ENCODE results near the gene PLA2G6. TPM values are rescaled to one million over a fixed set of nuclear protein-coding genes. Genes with fewer than 3 reads are reported as not detected.

The PLA2G6 gene
- total RNA-seq, 1 experiment from 2014 or later, result 36.0 TPM

DNA sequence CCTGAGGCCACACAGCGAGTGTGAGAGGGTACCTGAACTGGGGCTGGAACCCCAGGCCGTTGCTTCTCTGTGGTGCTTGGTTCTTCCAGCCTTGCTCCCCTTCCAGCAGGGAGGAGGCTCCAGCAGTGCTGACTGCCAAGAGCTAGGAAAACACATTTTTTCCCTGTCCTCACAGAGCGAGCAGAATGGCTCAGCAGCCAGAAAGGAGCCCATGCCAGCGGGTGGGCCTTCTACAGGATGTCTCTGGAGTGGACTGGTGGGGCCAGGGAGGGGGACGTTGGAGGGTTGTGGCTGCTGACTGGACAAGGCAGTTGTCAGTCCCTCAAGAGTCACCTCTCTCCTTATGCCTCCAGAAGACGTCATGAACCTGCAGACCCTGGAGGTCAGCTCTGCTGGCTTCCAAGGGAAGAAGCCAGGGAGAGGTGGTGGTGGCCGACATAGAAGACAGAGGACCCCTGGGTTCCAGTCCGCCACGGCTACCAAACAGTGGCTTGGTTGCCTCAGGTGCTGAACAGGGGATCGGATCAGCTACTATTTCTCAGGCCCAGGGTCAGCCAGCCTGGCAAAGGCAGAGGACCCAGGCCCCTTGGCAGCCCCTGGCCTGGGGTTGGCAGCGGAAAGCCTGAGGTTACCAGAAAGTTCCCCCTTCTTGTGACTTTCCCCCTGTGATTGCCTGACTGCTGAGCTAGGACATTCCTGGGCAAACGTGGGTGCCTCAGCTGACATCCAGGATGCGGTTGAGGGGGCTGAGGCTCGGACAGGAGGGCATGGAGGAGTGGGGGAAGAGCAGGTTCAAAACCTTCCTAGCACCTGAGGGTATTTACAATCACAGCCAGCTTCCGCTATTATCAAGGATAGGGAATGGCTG, 23.9 kb upstream of the PLA2G6 start (continued):
- TF ChIP-seq SP1 (IDR thresholded peaks at IDR 0.05; ENCODE audit: low read depth) (no peak), ZNF274 (IDR thresholded peaks at IDR 0.05; ENCODE audit: low read depth, low read length) (no peak), RAD21 (IDR thresholded peaks at IDR 0.05; ENCODE audit: low read depth) (no peak), EZH2phosphoT487 (IDR thresholded peaks at IDR 0.05; ENCODE audit: borderline replicate concordance) (no peak)
- TF ChIP-seq, protein P1, sequence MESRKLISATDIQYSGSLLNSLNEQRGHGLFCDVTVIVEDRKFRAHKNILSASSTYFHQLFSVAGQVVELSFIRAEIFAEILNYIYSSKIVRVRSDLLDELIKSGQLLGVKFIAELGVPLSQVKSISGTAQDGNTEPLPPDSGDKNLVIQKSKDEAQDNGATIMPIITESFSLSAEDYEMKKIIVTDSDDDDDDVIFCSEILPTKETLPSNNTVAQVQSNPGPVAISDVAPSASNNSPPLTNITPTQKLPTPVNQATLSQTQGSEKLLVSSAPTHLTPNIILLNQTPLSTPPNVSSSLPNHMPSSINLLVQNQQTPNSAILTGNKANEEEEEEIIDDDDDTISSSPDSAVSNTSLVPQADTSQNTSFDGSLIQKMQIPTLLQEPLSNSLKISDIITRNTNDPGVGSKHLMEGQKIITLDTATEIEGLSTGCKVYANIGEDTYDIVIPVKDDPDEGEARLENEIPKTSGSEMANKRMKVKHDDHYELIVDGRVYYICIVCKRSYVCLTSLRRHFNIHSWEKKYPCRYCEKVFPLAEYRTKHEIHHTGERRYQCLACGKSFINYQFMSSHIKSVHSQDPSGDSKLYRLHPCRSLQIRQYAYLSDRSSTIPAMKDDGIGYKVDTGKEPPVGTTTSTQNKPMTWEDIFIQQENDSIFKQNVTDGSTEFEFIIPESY (IDR thresholded peaks at IDR 0.05; ENCODE audit: extremely low read depth, insufficient replicate concordance, low read length), result no peak

DNA sequence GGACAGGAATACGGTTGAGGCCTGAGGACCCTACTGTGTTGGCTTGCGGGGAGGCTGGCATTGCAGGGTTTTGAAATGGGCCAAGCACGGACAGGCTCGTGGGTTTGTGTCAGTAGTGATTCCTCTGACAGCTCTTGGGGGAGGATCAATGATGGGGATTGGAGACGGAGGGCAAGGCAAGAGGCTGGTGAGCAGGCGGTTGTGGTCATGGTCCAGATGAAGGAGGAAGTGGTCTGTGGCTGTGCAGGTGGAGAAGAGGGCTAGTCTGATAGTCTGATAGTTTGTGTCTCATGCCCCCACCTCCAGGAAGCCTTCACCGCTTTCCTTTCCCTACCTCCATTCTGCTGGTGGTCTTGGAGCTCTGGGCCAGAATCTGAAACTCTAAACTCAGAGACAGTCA, 23.2 kb upstream of the PLA2G6 start:
- CTCF ChIA-PET, result no interaction called here
- ATAC-seq (no peak), DNase-seq (ENCODE audit: low read depth, low spot score) (no peak)
- Histone ChIP-seq H4K20me1 (ENCODE audit: insufficient read depth) (peaks cover 4% of the 10 kb centered on the region; the same call in 1 of the 2 replicates), H3K9me2 (ENCODE audit: insufficient read depth) (no peaks in the 10 kb centered on the region), H3K4me3 (replicated peaks in 1 of 2; ENCODE audit: low read depth in 1 of 2, low read length in 2 of 2) (no peak overlapping the region), H3K4me2 (ENCODE audit: low read length) (no peak overlapping the region), H2AFZ (ENCODE audit: low read depth, low read length, poor library complexity, severe bottlenecking) (no peak overlapping the region), H3K9ac (ENCODE audit: low read length) (no peak overlapping the region), H3K79me2 (ENCODE audit: insufficient read depth, low read length) (peaks cover 61% of the 10 kb centered on the region), H3K9me3 (ENCODE audit: control insufficient read depth in 1 of 2, insufficient read depth in 1 of 2, low read depth in 1 of 2, low read length in 2 of 2) (no peaks in the 10 kb centered on the region), H3K4me1 (ENCODE audit: control insufficient read depth in 1 of 2, insufficient read depth in 2 of 2, low read length in 2 of 2) (peaks cover 12 to 34% of the 10 kb centered on the region in 2 experiments), H3K27ac (ENCODE audit: low read depth, low read length) (no peak overlapping the region), H3K27me3 (ENCODE audit: insufficient read depth, low read length) (no peaks in the 10 kb centered on the region), H3K36me3 (ENCODE audit: control insufficient read depth in 1 of 2, insufficient read depth in 2 of 2, low read length in 2 of 2) (peaks cover 0 to 3% of the 10 kb centered on the region in 2 experiments; a peak in 1 of 4 replicates)
- POLR2A ChIA-PET, result no interaction called here
- BruUV-seq (replicated peaks), result no TSS peak
- no peak for TF ChIP-seq FOSL1 (IDR thresholded peaks at IDR 0.05; ENCODE audit: low read depth)
- TF ChIP-seq, protein P2, sequence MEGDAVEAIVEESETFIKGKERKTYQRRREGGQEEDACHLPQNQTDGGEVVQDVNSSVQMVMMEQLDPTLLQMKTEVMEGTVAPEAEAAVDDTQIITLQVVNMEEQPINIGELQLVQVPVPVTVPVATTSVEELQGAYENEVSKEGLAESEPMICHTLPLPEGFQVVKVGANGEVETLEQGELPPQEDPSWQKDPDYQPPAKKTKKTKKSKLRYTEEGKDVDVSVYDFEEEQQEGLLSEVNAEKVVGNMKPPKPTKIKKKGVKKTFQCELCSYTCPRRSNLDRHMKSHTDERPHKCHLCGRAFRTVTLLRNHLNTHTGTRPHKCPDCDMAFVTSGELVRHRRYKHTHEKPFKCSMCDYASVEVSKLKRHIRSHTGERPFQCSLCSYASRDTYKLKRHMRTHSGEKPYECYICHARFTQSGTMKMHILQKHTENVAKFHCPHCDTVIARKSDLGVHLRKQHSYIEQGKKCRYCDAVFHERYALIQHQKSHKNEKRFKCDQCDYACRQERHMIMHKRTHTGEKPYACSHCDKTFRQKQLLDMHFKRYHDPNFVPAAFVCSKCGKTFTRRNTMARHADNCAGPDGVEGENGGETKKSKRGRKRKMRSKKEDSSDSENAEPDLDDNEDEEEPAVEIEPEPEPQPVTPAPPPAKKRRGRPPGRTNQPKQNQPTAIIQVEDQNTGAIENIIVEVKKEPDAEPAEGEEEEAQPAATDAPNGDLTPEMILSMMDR (IDR thresholded peaks at IDR 0.05 in 2 of 3, conservative IDR thresholded peaks at IDR 0.05 in 1 of 3; ENCODE audit: borderline replicate concordance in 1 of 3, insufficient read depth in 1 of 3, low read depth in 2 of 3, low read length in 2 of 3), result no peak
- no peak for TF ChIP-seq RAD21 (IDR thresholded peaks at IDR 0.05; ENCODE audit: low read depth)
- intact Hi-C loops (cut with micrococcal nuclease), result no loop called here
- RAD21 ChIA-PET (ENCODE audit: low non-redundant PET in 1 of 2, low total read pairs in 2 of 2, uncharacterized antibody in 2 of 2, unreplicated experiment in 2 of 2), result no interaction called here
